ENCODE measurements around the gene SLC38A6. TPM values are rescaled to one million over a fixed set of nuclear protein-coding genes. Genes with fewer than 3 reads are reported as not detected.

SLC38A6 gene
- total RNA-seq, 4 donors from 2014 or later: 16.1 to 47.7 (median 32.4) TPM

DNA sequence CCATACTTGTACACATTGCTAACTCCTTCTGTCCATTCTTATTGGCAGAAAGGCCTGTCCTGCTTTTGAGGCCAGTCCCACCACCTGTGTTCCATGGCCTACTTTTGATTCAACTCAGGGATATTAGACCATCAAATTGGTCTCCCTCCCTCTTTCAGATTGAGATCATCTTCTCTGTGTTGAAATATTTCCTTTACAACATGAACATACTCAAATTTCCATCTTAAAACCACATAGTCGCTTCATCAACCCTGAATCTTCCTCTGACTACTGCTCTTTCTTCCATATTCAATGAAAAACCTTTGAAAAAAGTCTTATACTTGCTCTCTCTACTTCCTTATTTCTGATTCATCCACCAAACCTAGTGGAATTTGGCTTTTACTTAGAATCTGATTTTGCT is 35.1 kb upstream of the SLC38A6 start:
- no peak overlapping the region for H3K4me3 ChIP-seq (replicated peaks in 1 of 3)
- H3K27ac ChIP-seq: no peak overlapping the region
- no peaks in the 10 kb centered on the region for H3K36me3 ChIP-seq
- TF ChIP-seq, protein P1, sequence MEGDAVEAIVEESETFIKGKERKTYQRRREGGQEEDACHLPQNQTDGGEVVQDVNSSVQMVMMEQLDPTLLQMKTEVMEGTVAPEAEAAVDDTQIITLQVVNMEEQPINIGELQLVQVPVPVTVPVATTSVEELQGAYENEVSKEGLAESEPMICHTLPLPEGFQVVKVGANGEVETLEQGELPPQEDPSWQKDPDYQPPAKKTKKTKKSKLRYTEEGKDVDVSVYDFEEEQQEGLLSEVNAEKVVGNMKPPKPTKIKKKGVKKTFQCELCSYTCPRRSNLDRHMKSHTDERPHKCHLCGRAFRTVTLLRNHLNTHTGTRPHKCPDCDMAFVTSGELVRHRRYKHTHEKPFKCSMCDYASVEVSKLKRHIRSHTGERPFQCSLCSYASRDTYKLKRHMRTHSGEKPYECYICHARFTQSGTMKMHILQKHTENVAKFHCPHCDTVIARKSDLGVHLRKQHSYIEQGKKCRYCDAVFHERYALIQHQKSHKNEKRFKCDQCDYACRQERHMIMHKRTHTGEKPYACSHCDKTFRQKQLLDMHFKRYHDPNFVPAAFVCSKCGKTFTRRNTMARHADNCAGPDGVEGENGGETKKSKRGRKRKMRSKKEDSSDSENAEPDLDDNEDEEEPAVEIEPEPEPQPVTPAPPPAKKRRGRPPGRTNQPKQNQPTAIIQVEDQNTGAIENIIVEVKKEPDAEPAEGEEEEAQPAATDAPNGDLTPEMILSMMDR (IDR thresholded peaks at IDR 0.05): no peak
- TF ChIP-seq POLR2A (IDR thresholded peaks at IDR 0.05): no peak
- no peaks in the 10 kb centered on the region for H3K4me1 ChIP-seq
- no peak for DNase-seq
- H3K27me3 ChIP-seq: no peaks in the 10 kb centered on the region
- intact Hi-C loops (cut with DNase I): no loop called here
- H3K9me3 ChIP-seq: no peaks in the 10 kb centered on the region
- WGBS, 2 donors: 93 to 95% methylated on average over 1 of the region's 1 CpG

GRCh38 chr14:60946773-60947172 is 34.3 kb upstream of the SLC38A6 start:
- intact Hi-C loops (cut with DNase I): no loop called here
- Histone ChIP-seq H3K36me3 (no peaks in the 10 kb centered on the region), H3K27ac (no peak overlapping the region), H3K4me3 (replicated peaks in 1 of 3) (no peak overlapping the region), H3K27me3 (no peaks in the 10 kb centered on the region), H3K4me1 (no peaks in the 10 kb centered on the region), H3K9me3 (no peaks in the 10 kb centered on the region)
- 88 to 94% methylated on average over 3 of the region's 3 CpGs for WGBS, 2 donors
- TF ChIP-seq POLR2A (IDR thresholded peaks at IDR 0.05): no peak
- TF ChIP-seq, protein P1 (IDR thresholded peaks at IDR 0.05): no peak
- DNase-seq: no peak

- 53 to 55% methylated on average over 3 of the region's 3 CpGs for WGBS, 2 donors
- intact Hi-C loops (cut with DNase I): no loop called here
- TF ChIP-seq, protein P1 (IDR thresholded peaks at IDR 0.05): no peak
- no peak for TF ChIP-seq POLR2A (IDR thresholded peaks at IDR 0.05)
- H3K27me3 ChIP-seq: no peaks in the 10 kb centered on the region
- no peak for DNase-seq
- no peak overlapping the region for H3K27ac ChIP-seq
- H3K4me1 ChIP-seq: no peaks in the 10 kb centered on the region
- no peak overlapping the region for H3K4me3 ChIP-seq (replicated peaks in 1 of 3)
- no peaks in the 10 kb centered on the region for H3K36me3 ChIP-seq
- no peaks in the 10 kb centered on the region for H3K9me3 ChIP-seq
These were observed 29.1 kb upstream of the SLC38A6 start for GRCh38 chr14:60951776-60952435.

DNA sequence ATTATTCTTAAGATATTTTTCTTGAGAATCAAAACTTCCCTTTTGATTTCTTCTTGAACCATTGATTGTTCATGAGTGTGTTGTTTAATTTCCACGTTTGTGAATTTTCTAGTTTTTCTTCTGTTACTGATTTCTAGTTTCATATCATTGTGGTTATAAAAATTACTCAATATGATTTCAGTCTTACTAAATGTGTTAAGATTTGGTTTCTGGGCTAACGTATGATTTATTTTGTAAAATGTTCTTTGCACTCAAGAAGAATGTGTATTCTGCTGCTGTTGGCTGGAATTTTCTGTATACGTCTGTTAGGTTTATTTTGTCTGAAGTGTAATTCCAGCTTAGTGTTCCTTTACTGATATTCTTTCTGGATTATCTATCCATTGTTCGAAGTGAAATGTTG is 24.8 kb upstream of the SLC38A6 start:
- no peak for TF ChIP-seq POLR2A (IDR thresholded peaks at IDR 0.05)
- TF ChIP-seq, protein P1 (IDR thresholded peaks at IDR 0.05): no peak
- WGBS, 2 donors: 91 to 97% methylated on average over 4 of the region's 4 CpGs
- no peak for DNase-seq
- H3K9me3 ChIP-seq: no peaks in the 10 kb centered on the region
- H3K27me3 ChIP-seq: no peaks in the 10 kb centered on the region
- H3K27ac ChIP-seq: no peak overlapping the region
- H3K4me3 ChIP-seq (replicated peaks in 1 of 3): no peak overlapping the region
- H3K36me3 ChIP-seq: no peaks in the 10 kb centered on the region
- intact Hi-C loops (cut with DNase I): no loop called here
- H3K4me1 ChIP-seq: no peaks in the 10 kb centered on the region

- TF ChIP-seq, protein P1 (IDR thresholded peaks at IDR 0.05): no peak
- TF ChIP-seq POLR2A (IDR thresholded peaks at IDR 0.05): no peak
- no peaks in the 10 kb centered on the region for H3K27me3 ChIP-seq
- H3K4me1 ChIP-seq: no peaks in the 10 kb centered on the region
- H3K27ac ChIP-seq: no peak overlapping the region
- H3K9me3 ChIP-seq: no peaks in the 10 kb centered on the region
- H3K36me3 ChIP-seq: no peaks in the 10 kb centered on the region
- 95 to 98% methylated on average over 1 of the region's 1 CpG for WGBS, 2 donors
- DNase-seq: no peak
- intact Hi-C loops (cut with DNase I): no loop called here
- H3K4me3 ChIP-seq (replicated peaks in 1 of 3): no peak overlapping the region
These were observed 24.4 kb upstream of the SLC38A6 start for GRCh38 chr14:60956632-60957031.
